GM13977 (cell line): Measurements from ENCODE around the gene PEX13.
"Not testable (repeated sequence)": the region's sequence is repeated elsewhere in the genome, so short reads cannot be mapped to it uniquely, and the experiment has no call there.

Experiments
- DNase-seq: peaks from one replicate; pipeline ENCODE4 v3.0.0; 2012; ENCODE audit warnings: low spot score
- CTCF ChIP-seq: IDR thresholded peaks from 2 replicates; pipeline ENCODE4 v1.5.1; 2012; ENCODE audit warnings: mild to moderate bottlenecking, control low read depth; ENCODE audit not compliant: insufficient read depth; ENCODE audit errors: extremely low read depth, missing control alignments
- in situ Hi-C: fragments of 300-500 bp; cut with MboI; formaldehyde crosslinking; loops from one replicate; pipeline ENCODE4 v1.12.0; 2022; ENCODE audit warnings: low sequenced_read_pairs, low pct_unique_long_range_greater_than_20kb, mixed read lengths, inconsistent platforms; ENCODE audit not compliant: unreplicated experiment

Gene PEX13

GRCh38 chr2:60977562-60977895, 40.0 kb upstream of the PEX13 start:
- in situ Hi-C loops: no loop called here
- TF ChIP-seq CTCF: no peak
- no peak for DNase-seq

GRCh38 chr2:60979231-60979630, 38.3 kb upstream of the PEX13 start:
- TF ChIP-seq CTCF: no peak
- in situ Hi-C loops: no loop called here
- DNase-seq: no peak

- in situ Hi-C loops: no loop called here
- DNase-seq: no peak
Observed at GRCh38 chr2:60980071-60980815, 37.3 kb upstream of the PEX13 start.

GRCh38 chr2:60982066-60982465, 35.5 kb upstream of the PEX13 start:
- in situ Hi-C loops, DNase-seq: not testable (repeated sequence)

More at GRCh38 chr2:60980071-60980815, 37.3 kb upstream of the PEX13 start:
- no peak for TF ChIP-seq CTCF

GRCh38 chr2:60984720-60985119, 32.8 kb upstream of the PEX13 start:
- DNase-seq: no peak
- TF ChIP-seq CTCF: no peak
- in situ Hi-C loops: no loop called here

- in situ Hi-C loops: no loop called here
- no peak for DNase-seq
- TF ChIP-seq CTCF: no peak
Observed at GRCh38 chr2:60987041-60987440, 30.5 kb upstream of the PEX13 start.

- DNase-seq, in situ Hi-C loops: not testable (repeated sequence)
Observed at GRCh38 chr2:60987656-60988055, 29.9 kb upstream of the PEX13 start.

- no peak for DNase-seq
- TF ChIP-seq CTCF: no peak
- in situ Hi-C loops: no loop called here
Observed at GRCh38 chr2:60989259-60989658, 28.3 kb upstream of the PEX13 start.
